SK-N-SH (cell line): ENCODE data around the gene ARHGAP31. TPM values are rescaled to one million over a fixed set of nuclear protein-coding genes. Genes with fewer than 3 reads are reported as not detected.

Experiments used
- CTCF ChIA-PET: fragments of 300-600, 350-600 bp; formaldehyde crosslinking; extraction: SDS; loops from one replicate; lab custom pipeline; 2021; lab: Yijun Ruan, JAX
- POLR2A ChIA-PET: fragments of 350-600 bp; sonication (Branson Sonifier 250); formaldehyde crosslinking; extraction: SDS; loops from one replicate; lab custom pipeline; 2020; ENCODE audit warnings: antibody characterized with exemption, inconsistent platforms; lab: Yijun Ruan, JAX
- DNase-seq: peaks from one replicate; pipeline ENCODE4 v3.0.0; 2012
- H2AFZ ChIP-seq: fragments of 200-600 bp; sonication (generic); 2 replicates; pipeline ENCODE4 v1.8.1; 2016; ENCODE audit warnings: antibody characterized with exemption, mild to moderate bottlenecking, low read depth
- H3F3A ChIP-seq: fragments of 200-600 bp; sonication (generic); replicated peaks from 2 replicates; pipeline ENCODE3; 2016; ENCODE audit warnings: antibody characterized with exemption, mild to moderate bottlenecking; ENCODE audit not compliant: insufficient read depth
- H3K27ac ChIP-seq, 2 experiments: fragments of 200-500 bp in 1 of 2; fragments of 200-600 bp in 1 of 2; sonication (Bioruptor generic) in 1 of 2; sonication (generic), shearing (Covaris generic) in 1 of 2; 2 replicates each; pipeline versions ENCODE4 v1.5.1 to v1.6.1; 2014 to 2016; ENCODE audit warnings: low read depth in 2 of 2, inconsistent platforms in 1 of 2, low read length in 1 of 2, mild to moderate bottlenecking in 1 of 2, mixed read lengths in 1 of 2
- H3K27me3 ChIP-seq: fragments of 200-600 bp; sonication (generic), shearing (Covaris generic); 2 replicates; pipeline ENCODE4 v1.6.1; 2016; ENCODE audit warnings: mixed run types; ENCODE audit not compliant: insufficient read depth
- H3K36me3 ChIP-seq, 2 experiments: fragments of 200-500 bp in 1 of 2; fragments of 200-600 bp in 1 of 2; sonication (Bioruptor generic) in 1 of 2; sonication (generic) in 1 of 2; replicated peaks in 1 of 2; 2 replicates each; pipeline versions ENCODE3 to v1.5.1; 2014 to 2016; ENCODE audit warnings: low read length in 1 of 2, mild to moderate bottlenecking in 1 of 2; ENCODE audit not compliant: insufficient read depth in 2 of 2, control insufficient read depth in 1 of 2
- H3K4me1 ChIP-seq, 2 experiments: fragments of 200-500 bp in 1 of 2; fragments of 200-600 bp in 1 of 2; sonication (Bioruptor generic) in 1 of 2; sonication (generic), shearing (Covaris generic) in 1 of 2; 2 replicates each; pipeline versions ENCODE4 v1.5.1 to v1.6.1; 2014 to 2016; ENCODE audit warnings: low read depth in 1 of 2, low read length in 1 of 2, mixed run types in 1 of 2; ENCODE audit not compliant: insufficient read depth in 2 of 2, control insufficient read depth in 1 of 2
- H3K4me2 ChIP-seq: fragments of 200-600 bp; sonication (generic), shearing (Covaris generic); 2 replicates; pipeline ENCODE4 v1.6.1; 2017; ENCODE audit warnings: mixed run types
- H3K4me3 ChIP-seq, 2 experiments: fragments of 200-500 bp in 1 of 2; fragments of 200-600 bp in 1 of 2; sonication (Bioruptor generic) in 1 of 2; sonication (generic), shearing (Covaris generic) in 1 of 2; 2 replicates each; pipeline versions ENCODE4 v1.5.1 to v1.8.1; 2014 to 2016; ENCODE audit warnings: low read depth in 2 of 2, inconsistent platforms in 1 of 2, low read length in 1 of 2, mild to moderate bottlenecking in 1 of 2, mixed read lengths in 1 of 2, moderate library complexity in 1 of 2
- H3K79me2 ChIP-seq: fragments of 200-600 bp; sonication (generic); 2 replicates; pipeline ENCODE4 v1.8.1; 2017; ENCODE audit warnings: mild to moderate bottlenecking; ENCODE audit not compliant: insufficient read depth
- H3K9ac ChIP-seq: fragments of 200-600 bp; sonication (generic); 2 replicates; pipeline ENCODE4 v1.6.1; 2017; ENCODE audit warnings: mixed run types
- H3K9me2 ChIP-seq: fragments of 200-600 bp; sonication (generic); 2 replicates; pipeline ENCODE4 v1.6.1; 2017; ENCODE audit warnings: mixed run types
- H3K9me3 ChIP-seq: fragments of 200-600 bp; sonication (generic); 2 replicates; pipeline ENCODE4 v1.6.1; 2017; ENCODE audit warnings: mixed run types, mild to moderate bottlenecking, moderate library complexity
- H4K20me1 ChIP-seq: fragments of 200-600 bp; sonication (generic); 2 replicates; pipeline ENCODE4 v1.6.1; 2017; ENCODE audit warnings: mild to moderate bottlenecking, mixed run types; ENCODE audit not compliant: insufficient read depth
- ELF1 ChIP-seq: IDR thresholded peaks from 2 replicates; pipeline ENCODE4 v1.4.0; 2012
- EZH2phosphoT487 ChIP-seq: fragments of 200-600 bp; sonication (generic); IDR thresholded peaks from 2 replicates; pipeline ENCODE4 v1.6.1; 2017; ENCODE audit warnings: low read depth, mixed run types, mild to moderate bottlenecking, antibody characterized with exemption, moderate library complexity, borderline replicate concordance
- FOSL2 ChIP-seq: IDR thresholded peaks from 2 replicates; pipeline ENCODE4 v1.4.0; 2012; ENCODE audit warnings: low read depth, mild to moderate bottlenecking, moderate library complexity, borderline replicate concordance
- FOXJ3 ChIP-seq: sonication (generic); formaldehyde crosslinking; IDR thresholded peaks from 2 replicates; pipeline ENCODE4 v1.5.1; 2020; ENCODE audit warnings: mild to moderate bottlenecking, missing genetic modification reagents
- GABPA ChIP-seq: IDR thresholded peaks from 2 replicates; pipeline ENCODE4 v1.4.0; 2012; ENCODE audit warnings: low read depth, mild to moderate bottlenecking
- IRF3 ChIP-seq: fragments of 150-350 bp; IDR thresholded peaks from 2 replicates; pipeline ENCODE4 v1.6.1; 2016; ENCODE audit warnings: mild to moderate bottlenecking, low read depth, low read length
- JUND ChIP-seq: IDR thresholded peaks from 2 replicates; pipeline ENCODE4 v1.4.0; 2012
- MAX ChIP-seq: IDR thresholded peaks from 2 replicates; pipeline ENCODE4 v1.4.0; 2012; ENCODE audit warnings: low read depth
- MXI1 ChIP-seq: IDR thresholded peaks from 2 replicates; pipeline ENCODE4 v1.6.1; 2012; ENCODE audit warnings: mild to moderate bottlenecking, low read depth, low read length, improper control_type of control experiment
- NFIC ChIP-seq: IDR thresholded peaks from 2 replicates; pipeline ENCODE4 v1.4.0; 2012; ENCODE audit warnings: borderline replicate concordance
- POLR2AphosphoS5 ChIP-seq: IDR thresholded peaks from 2 replicates; pipeline ENCODE4 v1.6.1; 2012; ENCODE audit warnings: low read depth, low read length
- RAD21 ChIP-seq: IDR thresholded peaks from 2 replicates; pipeline ENCODE4 v1.6.1; 2012; ENCODE audit warnings: mild to moderate bottlenecking, low read length
- RCOR1 ChIP-seq: fragments of 150-350 bp; IDR thresholded peaks from 2 replicates; pipeline ENCODE4 v1.6.1; 2017; ENCODE audit warnings: antibody characterized with exemption, low read length
- REST ChIP-seq: IDR thresholded peaks from 2 replicates; pipeline ENCODE4 v1.6.1; 2012; ENCODE audit warnings: mild to moderate bottlenecking, low read depth, low read length, moderate library complexity
- RFX5 ChIP-seq: IDR thresholded peaks from 2 replicates; pipeline ENCODE4 v1.6.1; 2012; ENCODE audit warnings: mild to moderate bottlenecking, improper control_type of control experiment, low read length
- RXRA ChIP-seq: IDR thresholded peaks from 2 replicates; pipeline ENCODE4 v1.4.0; 2012; ENCODE audit warnings: low read depth, mild to moderate bottlenecking, borderline replicate concordance
- TCF12 ChIP-seq: IDR thresholded peaks from 2 replicates; pipeline ENCODE4 v1.4.0; 2012
- TEAD4 ChIP-seq: IDR thresholded peaks from 2 replicates; pipeline ENCODE4 v1.4.0; 2012; ENCODE audit warnings: mild to moderate bottlenecking, borderline replicate concordance; ENCODE audit not compliant: insufficient read depth
- USF1 ChIP-seq: IDR thresholded peaks from 2 replicates; pipeline ENCODE4 v1.4.0; 2012; ENCODE audit warnings: low read depth, borderline replicate concordance
- USF2 ChIP-seq: fragments of 150-350 bp; IDR thresholded peaks from 2 replicates; pipeline ENCODE4 v1.6.1; 2017; ENCODE audit warnings: antibody characterized with exemption, low read length, low read depth, borderline replicate concordance
- ZBTB33 ChIP-seq: IDR thresholded peaks from 2 replicates; pipeline ENCODE4 v1.4.0; 2012; ENCODE audit warnings: low read depth, borderline replicate concordance
- WGBS: methylation state at CpG from one replicate; pipeline ENCODE4 v1.1.6; 2017; ENCODE audit warnings: low lambda C conversion rate; 5-methylcytosine and 5-hydroxymethylcytosine counted together
- polyA plus RNA-seq, 3 experiments: library from polyadenylated mRNA; depleted of rRNA; stranded (reverse); fragments of >200 nt; gene quantifications; 2 replicates each; pipeline ENCODE4 v1.2.3, GENCODE V29; 2012

ARHGAP31 gene
- polyA plus RNA-seq, 1 of the 3 experiments (the other 2 are of a cell fraction), result 4.4 TPM

- TF ChIP-seq ZBTB33 (no peak), ELF1 (no peak), RAD21 (no peak), FOSL2 (no peak), USF1 (no peak)
- TF ChIP-seq, all 33 proteins: peak for 0
These were observed 35.4 kb downstream of the ARHGAP31 start (continued) for GRCh38 chr3:119329551-119329950.

- H3K27me3 ChIP-seq, result no peaks in the 10 kb centered on the region
- H3F3A ChIP-seq, result peaks cover 3% of the 10 kb centered on the region
- H3K9ac ChIP-seq, result no peak overlapping the region
- H3K9me2 ChIP-seq, result no peaks in the 10 kb centered on the region
- ChIA-PET POLR2A (interaction anchor here (0.6 to 4.6 kb wide), 3 partner anchors 8 to 55 kb away, joined by 3 to 44 read pairs (median 4); partner anchors contain the start of gene ARHGAP31), CTCF (interaction anchor here (0.7 to 2.7 kb wide), 3 partner anchors 8 to 55 kb away, joined by 3 to 11 read pairs (median 3); no protein-coding TSS in a partner anchor)
- peak overlapping the region in 1 of 2 experiments; percentile 95; a peak in 2 of 4 replicates for H3K27ac ChIP-seq
- H3K4me3 ChIP-seq, result no peak overlapping the region
- H3K4me2 ChIP-seq, result no peak overlapping the region
- no peaks in the 10 kb centered on the region for H3K36me3 ChIP-seq
- no peaks in the 10 kb centered on the region for H4K20me1 ChIP-seq
- peaks cover 4 to 47% of the 10 kb centered on the region in 2 experiments; a peak in 2 of 4 replicates for H3K4me1 ChIP-seq
- WGBS, result 91% methylated on average over 3 of the region's 3 CpGs
- no peak for DNase-seq
- H2AFZ ChIP-seq, result no peak overlapping the region
- H3K9me3 ChIP-seq, result no peaks in the 10 kb centered on the region
- peaks cover 24% of the 10 kb centered on the region for H3K79me2 ChIP-seq
- TF ChIP-seq RXRA (no peak), FOXJ3 (CRISPR knock-in tag) (no peak), JUND (no peak), MAX (no peak), USF2 (no peak), EZH2phosphoT487 (no peak), ZBTB33 (no peak), GABPA (no peak), POLR2AphosphoS5 (no peak), RAD21 (no peak), TCF12 (no peak), RCOR1 (no peak), RFX5 (no peak), REST (no peak), NFIC (no peak), TEAD4 (no peak), MXI1 (no peak), IRF3 (no peak)
These were observed 36.0 kb downstream of the ARHGAP31 start for GRCh38 chr3:119330181-119330580.
